HCT116 (cell line): ENCODE results near the gene RWDD4. TPM values are rescaled to one million over a fixed set of nuclear protein-coding genes. Genes with fewer than 3 reads are reported as not detected.

ENCODE experiments used
- ATAC-seq: fragments of 200-7000 bp; cut with Tn5 transposase; 2 replicates; pipeline ENCODE4 v1.9.1; 2020; ENCODE audit warnings: mild to moderate bottlenecking, moderate library complexity
- BruUV-seq: library from RNA; stranded (reverse); fragments of 400-500 nt; replicated peaks from 2 replicates; lab custom pipeline; 2021; lab: Mats Ljungman, UMichigan
- CTCF ChIA-PET: fragments of 300-600 bp; sonication (Branson Sonifier 250); formaldehyde crosslinking; loops from one replicate; lab custom pipeline; 2021; ENCODE audit warnings: antibody characterized with exemption; lab: Charles Lee
- POLR2A ChIA-PET: fragments of 300-600, 350-600 bp; sonication (Branson Sonifier 250); formaldehyde crosslinking; loops from one replicate; lab custom pipeline; 2021; ENCODE audit warnings: antibody characterized with exemption; lab: Charles Lee
- RAD21 ChIA-PET, 2 experiments: fragments of 300-600 bp; sonication (Branson Sonifier 250); formaldehyde crosslinking; loops; one replicate each; lab custom pipeline; 2023; ENCODE audit warnings: low total read pairs in 2 of 2; ENCODE audit not compliant: uncharacterized antibody in 2 of 2, unreplicated experiment in 2 of 2, low non-redundant PET in 1 of 2; lab: Charles Lee
- DNase-seq: peaks from one replicate; pipeline ENCODE4 v3.0.0-alpha.2; 2010; ENCODE audit warnings: low read depth, low spot score
- H2AFZ ChIP-seq: fragments of 200-600 bp; shearing (Covaris generic), sonication (generic); 2 replicates; pipeline ENCODE4 v1.6.1; 2017; ENCODE audit warnings: low read depth, mixed run types, mixed read lengths, antibody characterized with exemption, low read length; ENCODE audit not compliant: poor library complexity, severe bottlenecking
- H3K27ac ChIP-seq: 2 replicates; pipeline ENCODE4 v1.5.1; 2012; ENCODE audit warnings: low read depth, low read length
- H3K27me3 ChIP-seq: fragments of 200-600 bp; sonication (generic); 2 replicates; pipeline ENCODE4 v1.6.1; 2016; ENCODE audit warnings: mixed run types, low read length, mixed read lengths; ENCODE audit not compliant: insufficient read depth
- H3K36me3 ChIP-seq, 2 experiments: fragments of 200-500 bp in 1 of 2; fragments of 200-600 bp in 1 of 2; sonication (Bioruptor generic) in 1 of 2; sonication (generic) in 1 of 2; 2 replicates each; pipeline versions ENCODE4 v1.5.1 to v1.6.1; 2014 to 2016; ENCODE audit warnings: low read length in 2 of 2, inconsistent platforms in 1 of 2, mixed read lengths in 1 of 2, mixed run types in 1 of 2; ENCODE audit not compliant: insufficient read depth in 2 of 2, control insufficient read depth in 1 of 2
- H3K4me1 ChIP-seq, 2 experiments: fragments of 200-600 bp in 1 of 2; sonication (generic) in 1 of 2; 2 replicates each; pipeline versions ENCODE4 v1.5.1 to v1.6.1; 2012 to 2017; ENCODE audit warnings: low read length in 2 of 2, inconsistent platforms in 1 of 2, mild to moderate bottlenecking in 1 of 2, mixed read lengths in 1 of 2, mixed run types in 1 of 2, moderate library complexity in 1 of 2; ENCODE audit not compliant: insufficient read depth in 2 of 2, control insufficient read depth in 1 of 2
- H3K4me2 ChIP-seq: fragments of 200-600 bp; sonication (generic); 2 replicates; pipeline ENCODE4 v1.6.1; 2017; ENCODE audit warnings: mixed run types, low read length, mixed read lengths
- H3K4me3 ChIP-seq, 2 experiments: fragments of 200-600 bp in 1 of 2; sonication (generic) in 1 of 2; replicated peaks in 1 of 2; 2 replicates each; pipeline ENCODE4 v1.5.1; 2011 to 2016; ENCODE audit warnings: low read length in 2 of 2, control low read depth in 1 of 2, low read depth in 1 of 2, mild to moderate bottlenecking in 1 of 2, mixed read lengths in 1 of 2, mixed run types in 1 of 2
- H3K79me2 ChIP-seq: fragments of 200-600 bp; sonication (generic); 2 replicates; pipeline ENCODE4 v1.6.1; 2017; ENCODE audit warnings: mild to moderate bottlenecking, mixed run types, low read length, moderate library complexity, mixed read lengths; ENCODE audit not compliant: insufficient read depth
- H3K9ac ChIP-seq: fragments of 200-600 bp; sonication (generic); 2 replicates; pipeline ENCODE4 v1.6.1; 2016; ENCODE audit warnings: low read length, mixed read lengths
- H3K9me2 ChIP-seq: fragments of 200-600 bp; sonication (generic), shearing (Covaris generic); 2 replicates; pipeline ENCODE4 v1.6.1; 2017; ENCODE audit warnings: mixed run types, mild to moderate bottlenecking, moderate library complexity; ENCODE audit not compliant: insufficient read depth
- H3K9me3 ChIP-seq, 2 experiments: fragments of 200-500 bp in 1 of 2; fragments of 200-600 bp in 1 of 2; sonication (Bioruptor generic) in 1 of 2; sonication (generic) in 1 of 2; 2 replicates each; pipeline ENCODE4 v1.6.1; 2014 to 2017; ENCODE audit warnings: low read length in 2 of 2, mixed read lengths in 2 of 2, inconsistent platforms in 1 of 2, low read depth in 1 of 2, mild to moderate bottlenecking in 1 of 2, mixed run types in 1 of 2, moderate library complexity in 1 of 2; ENCODE audit not compliant: control insufficient read depth in 1 of 2, insufficient read depth in 1 of 2
- H4K20me1 ChIP-seq: fragments of 200-600 bp; sonication (generic), shearing (Covaris generic); 2 replicates; pipeline ENCODE4 v1.6.1; 2017; ENCODE audit warnings: mixed run types, mild to moderate bottlenecking, moderate library complexity; ENCODE audit not compliant: insufficient read depth
- ATF3 ChIP-seq: IDR thresholded peaks from 2 replicates; pipeline ENCODE4 v1.6.1; 2012
- CBX3 ChIP-seq: IDR thresholded peaks from 2 replicates; pipeline ENCODE4 v1.6.1; 2012; ENCODE audit warnings: low read depth
- EGR1 ChIP-seq: IDR thresholded peaks from 2 replicates; pipeline ENCODE4 v1.6.1; 2012; ENCODE audit warnings: low read depth
- ELF1 ChIP-seq: IDR thresholded peaks from 2 replicates; pipeline ENCODE4 v1.6.1; 2012; ENCODE audit warnings: low read depth, borderline replicate concordance
- EZH2 ChIP-seq: fragments of 200-600 bp; sonication (generic); IDR thresholded peaks from 2 replicates; pipeline ENCODE4 v1.6.1; 2017; ENCODE audit warnings: antibody characterized with exemption, mixed run types
- FOSL1 ChIP-seq: IDR thresholded peaks from 2 replicates; pipeline ENCODE4 v1.6.1; 2012; ENCODE audit warnings: low read depth
- JUND ChIP-seq: IDR thresholded peaks from 2 replicates; pipeline ENCODE4 v1.6.1; 2012
- MAX ChIP-seq: IDR thresholded peaks from 2 replicates; pipeline ENCODE4 v1.6.1; 2012
- POLR2AphosphoS5 ChIP-seq: IDR thresholded peaks from 2 replicates; pipeline ENCODE4 v1.6.1; 2011; ENCODE audit warnings: mild to moderate bottlenecking, low read depth, low read length, moderate library complexity
- SRF ChIP-seq: IDR thresholded peaks from 2 replicates; pipeline ENCODE4 v1.6.1; 2012; ENCODE audit warnings: low read depth
- TCF7L2 ChIP-seq: IDR thresholded peaks from 2 replicates; pipeline ENCODE4 v1.7.0; 2011; ENCODE audit warnings: borderline replicate concordance, inconsistent platforms; ENCODE audit not compliant: insufficient read depth, insufficient read length; ENCODE audit errors: extremely low read depth
- YY1 ChIP-seq: IDR thresholded peaks from 2 replicates; pipeline ENCODE4 v1.6.1; 2011; ENCODE audit warnings: low read length, low read depth, moderate library complexity, mild to moderate bottlenecking; ENCODE audit not compliant: insufficient replicate concordance; ENCODE audit errors: extremely low read depth
- ZFX ChIP-seq: fragments of 450-650 bp; IDR thresholded peaks from 2 replicates; pipeline ENCODE4 v1.6.1; 2017
- ZNF274 ChIP-seq: fragments of 200-500 bp; sonication (Bioruptor generic); IDR thresholded peaks from 2 replicates; pipeline ENCODE4 v1.6.1; 2014; ENCODE audit warnings: mild to moderate bottlenecking, low read depth, low read length, inconsistent platforms
- intact Hi-C: fragments of 100-400 bp; cut with micrococcal nuclease; formaldehyde crosslinking; loops from 2 replicates; pipeline ENCODE4 v1.10.0; 2022
- total RNA-seq: library from RNA; stranded (reverse); gene quantifications from one replicate; pipeline ENCODE4 v1.2.1, GENCODE V29; 2021; ENCODE audit not compliant: unreplicated experiment

The RWDD4 gene
- total RNA-seq, 1 experiment from 2014 or later, result 11.9 TPM

GRCh38 chr4:183635321-183635720 is 23.7 kb downstream of the RWDD4 start:
- H3K27ac ChIP-seq, result no peak overlapping the region
- H3K9ac ChIP-seq, result no peak overlapping the region
- no TSS peak for BruUV-seq
- no peak overlapping the region for H3K4me3 ChIP-seq
- DNase-seq (no peak), ATAC-seq (no peak)
- TF ChIP-seq TCF7L2 (no peak), EGR1 (no peak), ELF1 (no peak), POLR2AphosphoS5 (no peak), FOSL1 (no peak), YY1 (no peak), ZNF274 (no peak), EZH2 (no peak), JUND (no peak), ATF3 (no peak), ZFX (no peak), SRF (no peak), MAX (no peak), CBX3 (no peak)
- ChIA-PET POLR2A (no interaction called here), CTCF (no interaction called here), RAD21 (no interaction called here)
- intact Hi-C loops, result no loop called here
- H2AFZ ChIP-seq, result no peak overlapping the region
- no peaks in the 10 kb centered on the region for H3K9me2 ChIP-seq
- H3K9me3 ChIP-seq, result no peaks in the 10 kb centered on the region
- no peaks in the 10 kb centered on the region for H3K36me3 ChIP-seq
- no peaks in the 10 kb centered on the region for H3K27me3 ChIP-seq
- no peak overlapping the region for H3K4me2 ChIP-seq
- H4K20me1 ChIP-seq, result no peaks in the 10 kb centered on the region
- H3K4me1 ChIP-seq, result peaks cover 6 to 12% of the 10 kb centered on the region in 2 experiments; a peak in 3 of 4 replicates
- H3K79me2 ChIP-seq, result no peaks in the 10 kb centered on the region
